Measurements from ENCODE around the gene RBP3. TPM values are rescaled to one million over a fixed set of nuclear protein-coding genes. Genes with fewer than 3 reads are reported as not detected.

Gene RBP3
- total RNA-seq, 1 experiment from 2014 or later, result not detected

DNA sequence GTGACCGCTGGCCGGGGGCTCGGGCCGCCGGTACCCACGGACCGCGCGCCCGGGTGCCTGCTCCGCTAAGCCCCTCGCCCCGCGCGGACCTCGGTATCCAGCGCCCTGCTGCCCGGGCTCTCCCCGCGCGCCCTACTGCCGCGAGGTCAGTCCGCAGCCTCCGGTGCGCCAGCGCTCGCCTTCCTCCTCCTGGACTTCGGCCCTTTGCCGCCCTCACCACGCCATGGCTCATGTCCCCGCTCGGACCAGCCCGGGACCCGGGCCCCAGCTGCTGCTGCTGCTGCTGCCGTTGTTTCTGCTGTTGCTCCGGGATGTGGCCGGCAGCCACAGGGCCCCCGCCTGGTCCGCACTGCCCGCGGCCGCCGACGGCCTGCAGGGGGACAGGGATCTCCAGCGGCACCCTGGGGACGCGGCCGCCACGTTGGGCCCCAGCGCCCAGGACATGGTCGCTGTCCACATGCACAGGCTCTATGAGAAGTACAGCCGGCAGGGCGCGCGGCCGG lies 47.7 kb upstream of the RBP3 start:
- H4K20me1 ChIP-seq (ENCODE audit: insufficient read depth), result no peaks in the 10 kb centered on the region
- BruUV-seq (replicated peaks), result no TSS peak
- H3K4me3 ChIP-seq (replicated peaks in 1 of 2; ENCODE audit: low read depth in 1 of 2, low read length in 2 of 2), result no peak overlapping the region
- TF ChIP-seq EZH2phosphoT487 (IDR thresholded peaks at IDR 0.05; ENCODE audit: borderline replicate concordance) (no peak), YY1 (IDR thresholded peaks at IDR 0.05; ENCODE audit: extremely low read depth, insufficient replicate concordance, low read depth, low read length) (no peak), TCF7L2 (IDR thresholded peaks at IDR 0.05; ENCODE audit: borderline replicate concordance, extremely low read depth, insufficient read depth, insufficient read length) (no peak), CBX3 (IDR thresholded peaks at IDR 0.05; ENCODE audit: low read depth) (no peak), POLR2A (IDR thresholded peaks at IDR 0.05; ENCODE audit: borderline replicate concordance, extremely low read depth, insufficient read depth, insufficient read length) (no peak)
- TF ChIP-seq, protein P1, sequence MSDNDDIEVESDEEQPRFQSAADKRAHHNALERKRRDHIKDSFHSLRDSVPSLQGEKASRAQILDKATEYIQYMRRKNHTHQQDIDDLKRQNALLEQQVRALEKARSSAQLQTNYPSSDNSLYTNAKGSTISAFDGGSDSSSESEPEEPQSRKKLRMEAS (IDR thresholded peaks at IDR 0.05), result no peak
- H3K79me2 ChIP-seq (ENCODE audit: insufficient read depth, low read length), result no peaks in the 10 kb centered on the region
- no peak for ATAC-seq
- H3K9me2 ChIP-seq (ENCODE audit: insufficient read depth), result no peaks in the 10 kb centered on the region
- H3K27me3 ChIP-seq (ENCODE audit: insufficient read depth, low read length), result 0 out of 2 replicates have a peak, but pooled peaks cover 11% of the 10 kb centered on the region
- intact Hi-C loops (cut with micrococcal nuclease), result no loop called here
- no peaks in the 10 kb centered on the region for H3K4me1 ChIP-seq (ENCODE audit: control insufficient read depth in 1 of 2, insufficient read depth in 2 of 2, low read length in 2 of 2)
- no peaks in the 10 kb centered on the region for H3K36me3 ChIP-seq (ENCODE audit: control insufficient read depth in 1 of 2, insufficient read depth in 2 of 2, low read length in 2 of 2)
- POLR2A ChIA-PET, result no interaction called here
- no peaks in the 10 kb centered on the region for H3K9me3 ChIP-seq (ENCODE audit: control insufficient read depth in 1 of 2, insufficient read depth in 1 of 2, low read depth in 1 of 2, low read length in 2 of 2)
- no peak overlapping the region for H3K27ac ChIP-seq (ENCODE audit: low read depth, low read length)
- no peak overlapping the region for H3K9ac ChIP-seq (ENCODE audit: low read length)
- no peak overlapping the region for H3K4me2 ChIP-seq (ENCODE audit: low read length)
- CTCF ChIA-PET, result no interaction called here
- DNase-seq (ENCODE audit: low read depth, low spot score), result no peak
- H2AFZ ChIP-seq (ENCODE audit: low read depth, low read length, poor library complexity, severe bottlenecking), result no peak overlapping the region
- RAD21 ChIA-PET (ENCODE audit: low non-redundant PET in 1 of 2, low total read pairs in 2 of 2, uncharacterized antibody in 2 of 2, unreplicated experiment in 2 of 2), result no interaction called here

DNA sequence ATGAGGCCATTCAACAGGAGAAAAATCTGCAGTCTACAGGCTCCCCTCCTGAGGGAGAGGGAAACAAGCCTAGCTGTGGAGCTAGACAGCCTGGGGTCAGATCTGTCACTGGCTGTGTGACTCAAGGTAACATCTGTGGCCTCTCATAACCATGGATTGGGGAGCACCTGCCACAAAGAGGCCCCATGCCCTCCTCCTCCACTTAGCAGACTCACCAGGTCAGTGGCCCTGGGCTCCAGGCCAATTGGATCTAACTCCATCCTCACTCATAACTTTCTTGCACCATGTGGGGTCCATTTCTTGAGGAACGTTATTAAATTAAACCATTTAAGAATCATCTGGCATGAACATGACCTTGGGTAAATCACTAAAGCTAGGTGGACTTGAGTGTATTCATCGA lies 46.3 kb upstream of the RBP3 start:
- Histone ChIP-seq H3K27me3 (ENCODE audit: insufficient read depth, low read length) (peaks cover 18% of the 10 kb centered on the region; the same call in 1 of the 2 replicates), H4K20me1 (ENCODE audit: insufficient read depth) (no peaks in the 10 kb centered on the region), H3K4me1 (ENCODE audit: control insufficient read depth in 1 of 2, insufficient read depth in 2 of 2, low read length in 2 of 2) (no peaks in the 10 kb centered on the region), H3K79me2 (ENCODE audit: insufficient read depth, low read length) (no peaks in the 10 kb centered on the region), H3K9me3 (ENCODE audit: control insufficient read depth in 1 of 2, insufficient read depth in 1 of 2, low read depth in 1 of 2, low read length in 2 of 2) (no peaks in the 10 kb centered on the region), H3K4me2 (ENCODE audit: low read length) (no peak overlapping the region), H3K27ac (ENCODE audit: low read depth, low read length) (no peak overlapping the region), H2AFZ (ENCODE audit: low read depth, low read length, poor library complexity, severe bottlenecking) (no peak overlapping the region), H3K4me3 (replicated peaks in 1 of 2; ENCODE audit: low read depth in 1 of 2, low read length in 2 of 2) (no peak overlapping the region), H3K9me2 (ENCODE audit: insufficient read depth) (no peaks in the 10 kb centered on the region), H3K9ac (ENCODE audit: low read length) (no peak overlapping the region), H3K36me3 (ENCODE audit: control insufficient read depth in 1 of 2, insufficient read depth in 2 of 2, low read length in 2 of 2) (no peaks in the 10 kb centered on the region)
- DNase-seq (ENCODE audit: low read depth, low spot score), result no peak
- ChIA-PET POLR2A (no interaction called here), CTCF (no interaction called here), RAD21 (ENCODE audit: low non-redundant PET in 1 of 2, low total read pairs in 2 of 2, uncharacterized antibody in 2 of 2, unreplicated experiment in 2 of 2) (no interaction called here)
- ATAC-seq, result no peak
- BruUV-seq (replicated peaks), result no TSS peak
- intact Hi-C loops (cut with micrococcal nuclease), result no loop called here
- TF ChIP-seq, protein P2, sequence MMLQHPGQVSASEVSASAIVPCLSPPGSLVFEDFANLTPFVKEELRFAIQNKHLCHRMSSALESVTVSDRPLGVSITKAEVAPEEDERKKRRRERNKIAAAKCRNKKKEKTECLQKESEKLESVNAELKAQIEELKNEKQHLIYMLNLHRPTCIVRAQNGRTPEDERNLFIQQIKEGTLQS (IDR thresholded peaks at IDR 0.05), result no peak
- TF ChIP-seq SIN3A (IDR thresholded peaks at IDR 0.05; ENCODE audit: low read depth) (no peak), EZH2 (IDR thresholded peaks at IDR 0.05) (no peak), YY1 (IDR thresholded peaks at IDR 0.05; ENCODE audit: extremely low read depth, insufficient replicate concordance, low read depth, low read length) (no peak), JUND (IDR thresholded peaks at IDR 0.05) (no peak), RAD21 (IDR thresholded peaks at IDR 0.05; ENCODE audit: low read depth) (no peak), EGR1 (IDR thresholded peaks at IDR 0.05; ENCODE audit: low read depth) (no peak), POLR2A (IDR thresholded peaks at IDR 0.05; ENCODE audit: borderline replicate concordance, extremely low read depth, insufficient read depth, insufficient read length) (no peak)
